GM10847 (cell line): ENCODE measurements around the gene TLCD3B.

Experiments
- POLR2A ChIP-seq: IDR thresholded peaks from 2 replicates; pipeline ENCODE4 v1.6.1; 2011; ENCODE audit not compliant: insufficient read length; ENCODE audit errors: extremely low read depth

Gene TLCD3B

DNA sequence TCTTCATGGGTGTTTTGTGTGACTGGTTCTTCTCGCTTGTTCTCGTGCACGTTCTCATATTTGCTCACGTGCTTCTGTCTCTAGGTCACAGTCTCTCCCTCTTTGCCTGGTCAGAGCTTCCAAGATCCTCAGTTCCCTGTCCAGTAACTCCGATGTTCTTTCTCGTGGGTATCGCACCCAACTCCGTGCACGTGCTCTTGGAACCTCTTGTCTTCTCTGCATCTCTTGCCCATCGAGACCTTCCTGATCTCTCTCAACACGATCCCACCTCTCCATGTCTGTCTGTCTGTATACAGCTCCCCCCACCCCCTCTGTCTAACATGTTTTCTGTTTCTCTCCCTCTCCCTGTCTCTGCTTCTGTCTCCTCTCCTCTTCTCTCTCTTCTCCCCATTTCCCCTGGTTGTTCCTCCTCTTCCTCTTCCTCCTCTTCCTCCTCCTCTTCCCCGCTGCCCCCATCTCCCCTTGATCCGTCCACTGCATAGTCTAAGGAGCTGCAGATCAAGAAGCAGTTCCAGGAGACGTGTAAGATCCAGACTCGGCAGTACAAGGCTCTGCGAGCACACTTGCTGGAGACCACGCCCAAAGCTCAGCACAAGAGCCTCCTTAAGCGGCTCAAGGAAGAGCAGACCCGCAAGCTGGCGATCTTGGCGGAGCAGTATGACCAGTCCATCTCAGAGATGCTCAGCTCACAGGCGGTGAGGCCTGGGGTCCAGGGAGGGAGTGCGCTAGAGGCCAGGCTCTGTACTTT lies 41.8 kb downstream of the TLCD3B start:
- TF ChIP-seq POLR2A, result no peak

DNA sequence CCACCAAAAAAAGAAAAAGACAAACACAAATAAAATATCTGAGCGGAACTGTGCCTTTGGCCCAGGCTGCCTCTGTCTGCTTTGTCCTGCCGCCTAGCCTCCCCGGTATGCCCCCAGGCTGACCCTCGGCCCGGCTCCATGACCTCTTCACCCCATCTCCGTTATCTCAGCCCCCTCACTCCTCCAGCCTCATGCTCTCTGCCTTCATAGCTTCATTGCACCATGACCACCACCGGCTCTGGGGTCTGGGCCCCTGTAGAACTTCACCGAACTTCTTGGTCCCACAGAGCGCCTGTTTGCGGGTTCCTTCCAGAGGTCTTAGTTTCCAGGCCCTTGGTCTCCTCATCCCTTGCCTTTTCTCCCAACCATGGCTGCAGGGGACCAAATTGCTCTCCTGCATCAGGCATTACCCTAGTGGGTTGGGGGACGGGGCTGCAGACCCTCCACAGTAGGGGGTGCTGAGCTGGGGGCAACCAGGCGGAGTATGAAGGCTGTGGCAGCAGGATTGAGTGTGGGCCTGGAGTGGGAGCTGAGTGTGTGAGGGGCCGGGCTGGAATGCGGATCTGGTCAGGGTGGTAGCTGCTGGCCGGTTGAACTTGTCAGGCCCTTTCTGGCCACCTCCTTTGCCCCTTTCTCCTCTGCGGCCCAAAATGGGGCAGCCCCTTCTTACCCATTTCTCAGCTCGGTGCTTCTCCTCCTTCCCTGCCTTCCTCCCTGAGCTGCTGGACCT lies 42.6 kb downstream of the TLCD3B start:
- no peak for TF ChIP-seq POLR2A

- TF ChIP-seq POLR2A, result no peak
These were observed 43.5 kb downstream of the TLCD3B start for GRCh38 chr16:29987371-29988085.

DNA sequence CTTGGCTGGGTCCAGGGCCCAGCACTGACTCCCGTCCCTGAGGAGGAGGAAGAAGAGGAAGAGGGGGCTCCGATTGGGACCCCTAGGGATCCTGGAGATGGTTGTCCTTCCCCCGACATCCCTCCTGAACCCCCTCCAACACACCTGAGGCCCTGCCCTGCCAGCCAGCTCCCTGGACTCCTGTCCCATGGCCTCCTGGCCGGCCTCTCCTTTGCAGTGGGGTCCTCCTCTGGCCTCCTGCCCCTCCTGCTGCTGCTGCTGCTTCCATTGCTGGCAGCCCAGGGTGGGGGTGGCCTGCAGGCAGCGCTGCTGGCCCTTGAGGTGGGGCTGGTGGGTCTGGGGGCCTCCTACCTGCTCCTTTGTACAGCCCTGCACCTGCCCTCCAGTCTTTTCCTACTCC lies 44.1 kb downstream of the TLCD3B start:
- TF ChIP-seq POLR2A, result no peak

DNA sequence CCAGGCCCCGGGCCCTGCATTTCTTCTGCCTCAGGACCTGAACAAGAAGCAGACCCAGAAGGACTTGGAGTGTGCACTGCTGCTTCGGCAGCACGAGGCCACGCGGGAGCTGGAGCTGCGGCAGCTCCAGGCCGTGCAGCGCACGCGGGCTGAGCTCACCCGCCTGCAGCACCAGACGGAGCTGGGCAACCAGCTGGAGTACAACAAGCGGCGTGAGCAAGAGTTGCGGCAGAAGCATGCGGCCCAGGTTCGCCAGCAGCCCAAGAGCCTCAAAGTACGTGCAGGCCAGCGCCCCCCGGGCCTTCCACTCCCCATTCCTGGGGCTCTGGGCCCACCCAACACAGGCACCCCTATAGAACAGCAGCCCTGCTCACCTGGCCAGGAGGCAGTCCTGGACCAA lies 44.8 kb downstream of the TLCD3B start:
- no peak for TF ChIP-seq POLR2A

GRCh38 chr16:29985271-29985811 lies 45.7 kb downstream of the TLCD3B start:
- no peak for TF ChIP-seq POLR2A

DNA sequence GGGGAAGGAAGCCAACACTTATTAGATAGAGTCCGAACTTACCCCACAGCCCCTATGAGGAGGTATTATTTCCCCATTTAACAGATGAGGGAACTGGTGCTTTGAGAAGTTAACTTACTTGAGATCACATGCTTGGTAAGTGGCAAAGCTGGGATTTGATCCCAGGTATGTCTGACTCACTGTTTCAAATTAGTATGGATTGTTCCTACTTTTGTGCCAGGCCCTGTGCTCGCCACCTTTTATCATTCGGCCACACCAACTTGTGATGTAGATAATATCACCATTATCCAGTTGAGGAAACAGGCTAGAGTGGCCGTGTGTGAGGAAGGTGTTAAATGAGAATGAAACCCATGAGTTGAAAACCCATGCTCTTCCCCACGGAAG lies 46.3 kb downstream of the TLCD3B start:
- no peak for TF ChIP-seq POLR2A

GRCh38 chr16:29984137-29984763 lies 46.8 kb downstream of the TLCD3B start:
- TF ChIP-seq POLR2A, result no peak

DNA sequence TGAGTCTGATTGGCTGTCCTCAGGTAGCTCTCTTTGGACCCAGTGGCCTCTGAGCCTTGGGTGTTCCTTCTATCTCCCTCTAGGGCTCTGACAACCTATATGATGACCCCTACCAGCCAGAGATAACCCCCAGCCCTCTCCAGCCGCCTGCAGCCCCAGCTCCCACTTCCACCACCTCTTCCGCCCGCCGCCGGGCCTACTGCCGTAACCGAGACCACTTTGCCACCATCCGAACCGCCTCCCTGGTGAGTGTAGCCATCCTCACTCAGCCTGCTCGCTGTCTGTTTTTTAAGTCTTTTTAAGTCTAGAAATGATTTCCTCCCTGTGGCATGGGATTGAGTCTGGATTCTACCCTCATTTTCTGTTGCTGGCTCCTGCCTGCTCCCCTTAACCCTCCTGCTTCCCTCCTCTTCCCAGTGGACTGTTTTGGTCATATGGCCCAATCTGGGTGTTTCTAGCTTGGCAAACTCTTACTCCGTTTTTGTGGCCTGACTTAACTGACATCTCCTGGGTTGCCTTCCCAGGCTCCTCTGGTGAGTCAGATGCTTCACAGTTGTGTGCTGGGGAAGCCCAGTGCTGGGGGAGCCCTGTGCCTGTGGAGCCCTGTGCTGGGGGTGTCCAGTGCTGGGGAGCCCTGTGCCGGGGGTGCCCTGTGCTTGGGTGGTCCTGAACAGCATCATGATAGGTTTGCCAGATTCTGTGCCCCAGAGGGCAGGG lies 47.5 kb downstream of the TLCD3B start:
- TF ChIP-seq POLR2A, result no peak

- TF ChIP-seq POLR2A, result no peak
These were observed 48.3 kb downstream of the TLCD3B start for GRCh38 chr16:29982560-29983419.

- no peak for TF ChIP-seq POLR2A
These were observed 52.4 kb downstream of the TLCD3B start for GRCh38 chr16:29978564-29979270.

DNA sequence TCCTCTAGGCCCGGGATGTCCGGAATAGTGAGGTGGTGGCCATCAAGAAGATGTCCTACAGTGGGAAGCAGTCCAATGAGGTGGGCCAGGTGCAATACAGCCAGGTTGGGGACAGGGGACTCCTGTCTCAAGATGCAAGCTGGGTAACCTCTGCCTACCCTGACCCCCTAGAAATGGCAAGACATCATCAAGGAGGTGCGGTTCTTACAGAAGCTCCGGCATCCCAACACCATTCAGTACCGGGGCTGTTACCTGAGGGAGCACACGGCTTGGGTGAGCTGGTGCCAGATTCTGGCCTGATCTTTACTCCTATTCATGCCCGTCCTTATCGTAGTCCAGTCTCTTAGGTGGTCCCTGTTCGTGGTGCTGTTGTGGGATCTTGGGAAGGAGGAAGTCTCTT lies 53.0 kb downstream of the TLCD3B start:
- TF ChIP-seq POLR2A, result no peak
